K562 (cell line): Measurements from ENCODE around the gene CEP70. TPM values are rescaled to one million over a fixed set of nuclear protein-coding genes. Genes with fewer than 3 reads are reported as not detected.
"Not testable (repeated sequence)": the region's sequence is repeated elsewhere in the genome, so short reads cannot be mapped to it uniquely, and the experiment has no call there.

Source experiments
- ATAC-seq: fragments of 200-7000 bp; cut with Tn5 transposase; 3 replicates; pipeline ENCODE4 v1.9.1; 2020; ENCODE audit warnings: moderate library complexity
- BruUV-seq: library from RNA; stranded (reverse); fragments of 400-500 nt; replicated peaks from 2 replicates; lab custom pipeline; 2021; lab: Mats Ljungman, UMichigan
- CTCF ChIA-PET: fragments of 300-600 bp; formaldehyde crosslinking; extraction: SDS; loops from one replicate; lab custom pipeline; 2021; ENCODE audit warnings: low intra/inter-chr PET ratio; lab: Yijun Ruan, JAX
- POLR2A ChIA-PET: fragments of 300-600, 350-650 bp; sonication (Branson Sonifier 250); formaldehyde crosslinking; extraction: SDS; loops from one replicate; lab custom pipeline; 2021; ENCODE audit warnings: antibody characterized with exemption, inconsistent platforms; lab: Yijun Ruan, JAX
- DNase-seq, 4 experiments: peaks; one replicate each; pipeline versions ENCODE4 v3.0.0 to v3.0.0-alpha.2; 2011 to 2018; ENCODE audit warnings: low spot score in 3 of 4, mixed read lengths in 3 of 4; ENCODE audit errors: extremely low read depth in 1 of 4
- FAIRE-seq: peaks from 2 replicates; lab custom pipeline; 2011; peaks lifted over from hg19 to GRCh38; lab: Jason Lieb, UNC
- H2AFZ ChIP-seq: 2 replicates; pipeline ENCODE4 v1.6.0; 2011; ENCODE audit warnings: low read depth, low read length, control low read depth, inconsistent platforms
- H3K27ac ChIP-seq: fragments of 200-600 bp; 3 replicates; pipeline ENCODE4 v1.8.0; 2011; ENCODE audit warnings: low read depth, mild to moderate bottlenecking, control low read depth, inconsistent platforms, low read length, moderate library complexity, mixed read lengths; ENCODE audit errors: extremely low read depth
- H3K27me3 ChIP-seq, 2 experiments: fragments of 300-600 bp in 1 of 2; 2 replicates in 1 of 2; 3 replicates in 1 of 2; pipeline versions ENCODE4 v1.6.0 to v1.8.0; 2011; ENCODE audit warnings: inconsistent platforms in 2 of 2, low read length in 2 of 2, mild to moderate bottlenecking in 1 of 2, mixed read lengths in 1 of 2, moderate library complexity in 1 of 2; ENCODE audit not compliant: control insufficient read depth in 2 of 2, insufficient read depth in 2 of 2
- H3K36me3 ChIP-seq: fragments of 300-600 bp; 3 replicates; pipeline ENCODE4 v1.8.0; 2011; ENCODE audit warnings: mild to moderate bottlenecking, low read length, inconsistent platforms; ENCODE audit not compliant: control insufficient read depth, insufficient read depth
- H3K4me1 ChIP-seq, 2 experiments: fragments of 200-600 bp in 1 of 2; replicated peaks in 1 of 2; 2 replicates in 1 of 2; 3 replicates in 1 of 2; pipeline versions ENCODE4 v1.5.1 to v1.8.0; 2011; ENCODE audit warnings: inconsistent platforms in 2 of 2, low read length in 2 of 2, mild to moderate bottlenecking in 1 of 2, mixed read lengths in 1 of 2, moderate library complexity in 1 of 2; ENCODE audit not compliant: control insufficient read depth in 2 of 2, insufficient read depth in 2 of 2
- H3K4me2 ChIP-seq: 2 replicates; pipeline ENCODE4 v1.6.1; 2011; ENCODE audit warnings: low read length, control low read depth, inconsistent platforms, mixed read lengths; ENCODE audit not compliant: insufficient read depth
- H3K4me3 ChIP-seq: fragments of 200-600 bp; sonication (generic), shearing (Covaris generic); 2 replicates; pipeline ENCODE4 v1.5.1; 2016; ENCODE audit warnings: control low read depth, inconsistent platforms
- H3K79me2 ChIP-seq: fragments of 200-600 bp; 3 replicates; pipeline ENCODE4 v1.8.0; 2011; ENCODE audit warnings: low read length, inconsistent platforms; ENCODE audit not compliant: control insufficient read depth, insufficient read depth
- H3K9ac ChIP-seq, 2 experiments: 2 replicates each; pipeline versions ENCODE4 v1.6.0 to v1.6.1; 2011; ENCODE audit warnings: low read depth in 2 of 2, low read length in 2 of 2, control low read depth in 1 of 2, inconsistent platforms in 1 of 2, mild to moderate bottlenecking in 1 of 2, mixed read lengths in 1 of 2; ENCODE audit not compliant: insufficient read depth in 1 of 2
- H3K9me1 ChIP-seq: one replicate; pipeline ENCODE4 v1.6.0; 2011; ENCODE audit warnings: inconsistent platforms, mild to moderate bottlenecking, low read length, moderate library complexity; ENCODE audit not compliant: control insufficient read depth, insufficient read depth
- H3K9me3 ChIP-seq: replicated peaks from 2 replicates; pipeline ENCODE4 v1.5.1; 2011; ENCODE audit warnings: low read depth, low read length, inconsistent platforms; ENCODE audit not compliant: control insufficient read depth, insufficient read depth
- H4K20me1 ChIP-seq: replicated peaks from 2 replicates; pipeline ENCODE4 v1.6.1; 2011; ENCODE audit warnings: low read length, inconsistent platforms, mixed read lengths; ENCODE audit not compliant: control insufficient read depth, insufficient read depth
- CEBPB ChIP-seq: fragments of 450-650 bp; IDR thresholded peaks from 2 replicates; pipeline ENCODE4 v1.6.1; 2016; ENCODE audit warnings: missing genetic modification characterization, missing compliant biosample characterization
- FOXK1 ChIP-seq: sonication (generic); formaldehyde crosslinking; IDR thresholded peaks from 2 replicates; pipeline ENCODE4 v1.8.0; 2022; ENCODE audit warnings: missing genetic modification reagents, mild to moderate bottlenecking, borderline replicate concordance
- FOXM1 ChIP-seq, 2 experiments: fragments of 450-650 bp in 1 of 2; sonication (generic) in 1 of 2; formaldehyde crosslinking in 1 of 2; IDR thresholded peaks; 2 replicates each; pipeline versions ENCODE4 v1.6.1 to v1.9.0; 2017 to 2022; ENCODE audit warnings: low read depth in 2 of 2, mild to moderate bottlenecking in 2 of 2, missing genetic modification reagents in 1 of 2, moderate library complexity in 1 of 2
- GABPA ChIP-seq: fragments of 200-800 bp; sonication (Bioruptor generic); conservative IDR thresholded peaks from 2 replicates; pipeline ENCODE4 v1.6.1; 2016; ENCODE audit warnings: low read depth, missing genetic modification characterization, missing compliant biosample characterization
- WGBS: fragments of 100-300 bp; shearing (Covaris generic); methylation state at CpG from one replicate; pipeline ENCODE4 v1.1.6; 2016; ENCODE audit warnings: low coverage, mixed read lengths; ENCODE audit not compliant: insufficient coverage; ENCODE audit errors: missing lambda C conversion rate; 5-methylcytosine and 5-hydroxymethylcytosine counted together
- in situ Hi-C: fragments of 300-500 bp; cut with MboI; formaldehyde crosslinking; loops from 4 replicates; pipeline ENCODE4 v1.15.0; 2018; ENCODE audit warnings: inconsistent platforms, mixed read lengths
- intact Hi-C: fragments of 100-400 bp; cut with micrococcal nuclease; formaldehyde crosslinking; loops from 2 replicates; pipeline ENCODE4 v1.14.2; 2022
- polyA plus RNA-seq, 8 experiments: library from polyadenylated mRNA; depleted of rRNA in 4 of 8; stranded (reverse) in 5 of 8; unstranded in 3 of 8; fragments of >200 nt; fragmentation: Nextera tagmentation in 2 of 8; fragmentation: Illumina TruSeq in 1 of 8; extraction: Ambion mirVana in 2 of 8; extraction: Trizol in 1 of 8; gene quantifications; 2 replicates each; pipeline versions ENCODE4 v1.2.1 to v1.2.3, GENCODE V29; 2011 to 2014; ENCODE audit warnings: inconsistent platforms in 1 of 8, missing spikeins in 1 of 8
- total RNA-seq, 7 experiments: library from RNA; depleted of rRNA in 6 of 7; stranded (reverse); fragments of >200 nt in 6 of 7; fragmentation: Illumina TruSeq in 2 of 7; extraction: Trizol in 2 of 7; gene quantifications; 2 replicates each; pipeline versions ENCODE4 v1.2.1 to v1.2.3, GENCODE V29; 2011 to 2021; ENCODE audit warnings: low replicate concordance in 1 of 7
- TF ChIP-seq, protein P1 (sequence below): fragments of 250-450 bp; sonication (Bioruptor Pico); IDR thresholded peaks from 2 replicates; pipeline ENCODE4 v1.4.0; 2020

Gene CEP70
- total and polyA plus RNA-seq, 9 of the 15 experiments (the other 6 are each of a cell fraction or from before 2014, with no cell fraction given), result 16.1 to 31.5 (median 23.4) TPM

DNA sequence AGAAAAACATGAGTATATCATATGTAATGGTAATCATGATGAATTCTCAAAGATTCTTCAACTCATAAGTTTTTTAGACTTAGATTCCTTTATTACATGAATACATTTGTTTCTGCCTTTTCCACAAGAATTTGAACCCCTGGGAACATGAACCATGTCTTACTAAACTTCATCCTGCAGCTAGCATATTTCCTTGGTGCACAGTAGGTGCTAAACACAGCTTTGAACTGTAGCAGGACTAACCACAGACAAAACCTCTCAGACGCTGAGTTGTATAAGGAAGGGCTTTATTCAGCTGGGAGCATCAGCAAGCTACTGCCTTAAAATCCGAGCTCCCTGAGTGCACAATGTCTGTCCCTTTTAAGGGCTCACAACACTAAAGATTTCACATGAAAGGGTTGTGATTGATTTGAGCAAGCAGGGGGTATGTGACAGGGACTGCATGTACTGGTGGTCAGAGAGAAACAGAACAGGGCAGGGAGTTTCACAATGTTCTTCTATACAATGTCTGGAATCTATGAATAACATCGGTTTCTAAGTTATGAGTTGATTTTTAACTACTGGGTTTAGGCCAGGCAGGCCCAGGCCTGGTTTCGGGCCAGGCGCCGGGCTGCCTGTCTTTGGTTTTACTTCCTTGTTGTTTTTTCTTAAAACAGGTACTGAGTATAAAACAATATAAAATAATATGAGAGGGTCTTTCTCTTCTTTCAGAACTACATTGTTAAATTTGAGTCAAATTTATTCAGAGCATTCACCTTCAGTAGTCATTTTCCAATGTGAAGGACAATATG is 3.3 kb upstream of the CEP70 start:
- in situ Hi-C loops, result loop anchor here (5.0 kb wide), 1 partner anchor 335 kb away; no protein-coding TSS in a partner anchor
- H3K27ac ChIP-seq, FAIRE-seq, H3K9ac ChIP-seq, H3K27me3 ChIP-seq, H3K36me3 ChIP-seq, H3K4me2 ChIP-seq, H4K20me1 ChIP-seq, H2AFZ ChIP-seq, H3K9me3 ChIP-seq, H3K4me1 ChIP-seq, DNase-seq, intact Hi-C loops, H3K9me1 ChIP-seq, ATAC-seq, BruUV-seq, CTCF ChIA-PET, H3K4me3 ChIP-seq: not testable (repeated sequence)
- POLR2A ChIA-PET, result interaction anchor here (1.4 kb wide), 1 partner anchor 12 kb away, joined by 7 read pairs; the partner anchor contains the start of gene FAIM
- WGBS, result 47% methylated on average over 5 of the region's 6 CpGs
- peaks cover 13% of the 10 kb centered on the region for H3K79me2 ChIP-seq

DNA sequence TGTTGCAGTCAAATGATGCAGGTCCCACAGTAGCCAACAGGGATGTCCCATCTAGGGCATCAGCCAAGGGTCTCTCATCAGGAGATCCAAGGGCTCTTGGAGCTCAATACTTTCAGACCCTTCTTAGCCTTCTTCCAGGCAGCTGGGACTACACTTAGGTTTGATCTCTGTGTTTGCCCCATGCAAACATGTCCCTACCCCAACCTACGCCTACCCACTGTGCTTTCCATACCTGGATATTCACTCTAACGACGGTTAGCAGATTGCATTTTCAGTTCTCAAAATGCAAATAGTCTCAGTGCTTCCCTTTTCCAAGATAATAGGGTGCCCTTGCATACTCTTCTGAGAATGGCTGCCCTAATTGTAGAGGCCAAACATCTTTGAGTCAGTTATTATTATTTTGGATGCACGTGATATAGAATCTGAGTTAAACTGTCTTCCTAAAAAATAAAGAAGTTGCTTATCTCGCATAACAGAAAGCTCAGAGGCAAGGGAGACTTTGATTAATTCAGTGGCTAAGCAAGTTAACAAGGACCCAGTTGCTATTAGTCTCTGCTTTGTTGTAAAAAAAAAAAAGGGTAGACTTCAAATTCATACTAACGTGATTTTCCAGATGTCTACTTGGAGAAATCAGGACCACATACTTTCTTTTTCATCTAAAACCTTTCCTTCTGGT is 1.0 kb upstream of the CEP70 start:
- ATAC-seq, result no peak
- no peak for DNase-seq
- Histone ChIP-seq H3K4me2 (peak overlapping the region; percentile 91), H3K27me3 (no peaks in the 10 kb centered on the region), H3K36me3 (peaks cover 3% of the 10 kb centered on the region; the same call in 2 of the 3 replicates), H3K4me1 (peaks cover 0 to 7% of the 10 kb centered on the region in 2 experiments; a peak in 3 of 5 replicates), H4K20me1 (no peaks in the 10 kb centered on the region), H3K4me3 (no peak overlapping the region), H2AFZ (no peak overlapping the region), H3K9me3 (no peaks in the 10 kb centered on the region), H3K27ac (no peak overlapping the region; the same call in 2 of the 3 replicates), H3K79me2 (peaks cover 19% of the 10 kb centered on the region), H3K9me1 (no peaks in the 10 kb centered on the region), H3K9ac (no peak overlapping the region)
- ChIA-PET CTCF (interaction anchor here (0.6 to 2.0 kb wide), 3 partner anchors 13 to 328 kb away, joined by 3 to 14 read pairs (median 7); no protein-coding TSS in a partner anchor), POLR2A (interaction anchor here (0.6 to 2.0 kb wide), 6 partner anchors 9 to 336 kb away, joined by 3 to 11 read pairs (median 3); no protein-coding TSS in a partner anchor)
- in situ Hi-C loops (loop anchor here (5.0 kb wide), 1 partner anchor 337 kb away; no protein-coding TSS in a partner anchor), intact Hi-C loops (loop anchor here (1.0 to 5.0 kb wide), 5 partner anchors 118 to 328 kb away; partner anchors contain the start of gene PIK3CB)
- no TSS peak for BruUV-seq
- WGBS, result 17% methylated on average over 6 of the region's 6 CpGs
- FAIRE-seq, result no peak
- no peak for TF ChIP-seq GABPA (tag)
- peak; percentile 77; the same call in 1 of the 2 replicates for TF ChIP-seq FOXM1 (IDR thresholded peaks at IDR 0.05; ENCODE audit: low read depth)
- no peak for TF ChIP-seq FOXM1 (CRISPR knock-in tag; IDR thresholded peaks at IDR 0.05; ENCODE audit: low read depth)
- TF ChIP-seq, protein P1, sequence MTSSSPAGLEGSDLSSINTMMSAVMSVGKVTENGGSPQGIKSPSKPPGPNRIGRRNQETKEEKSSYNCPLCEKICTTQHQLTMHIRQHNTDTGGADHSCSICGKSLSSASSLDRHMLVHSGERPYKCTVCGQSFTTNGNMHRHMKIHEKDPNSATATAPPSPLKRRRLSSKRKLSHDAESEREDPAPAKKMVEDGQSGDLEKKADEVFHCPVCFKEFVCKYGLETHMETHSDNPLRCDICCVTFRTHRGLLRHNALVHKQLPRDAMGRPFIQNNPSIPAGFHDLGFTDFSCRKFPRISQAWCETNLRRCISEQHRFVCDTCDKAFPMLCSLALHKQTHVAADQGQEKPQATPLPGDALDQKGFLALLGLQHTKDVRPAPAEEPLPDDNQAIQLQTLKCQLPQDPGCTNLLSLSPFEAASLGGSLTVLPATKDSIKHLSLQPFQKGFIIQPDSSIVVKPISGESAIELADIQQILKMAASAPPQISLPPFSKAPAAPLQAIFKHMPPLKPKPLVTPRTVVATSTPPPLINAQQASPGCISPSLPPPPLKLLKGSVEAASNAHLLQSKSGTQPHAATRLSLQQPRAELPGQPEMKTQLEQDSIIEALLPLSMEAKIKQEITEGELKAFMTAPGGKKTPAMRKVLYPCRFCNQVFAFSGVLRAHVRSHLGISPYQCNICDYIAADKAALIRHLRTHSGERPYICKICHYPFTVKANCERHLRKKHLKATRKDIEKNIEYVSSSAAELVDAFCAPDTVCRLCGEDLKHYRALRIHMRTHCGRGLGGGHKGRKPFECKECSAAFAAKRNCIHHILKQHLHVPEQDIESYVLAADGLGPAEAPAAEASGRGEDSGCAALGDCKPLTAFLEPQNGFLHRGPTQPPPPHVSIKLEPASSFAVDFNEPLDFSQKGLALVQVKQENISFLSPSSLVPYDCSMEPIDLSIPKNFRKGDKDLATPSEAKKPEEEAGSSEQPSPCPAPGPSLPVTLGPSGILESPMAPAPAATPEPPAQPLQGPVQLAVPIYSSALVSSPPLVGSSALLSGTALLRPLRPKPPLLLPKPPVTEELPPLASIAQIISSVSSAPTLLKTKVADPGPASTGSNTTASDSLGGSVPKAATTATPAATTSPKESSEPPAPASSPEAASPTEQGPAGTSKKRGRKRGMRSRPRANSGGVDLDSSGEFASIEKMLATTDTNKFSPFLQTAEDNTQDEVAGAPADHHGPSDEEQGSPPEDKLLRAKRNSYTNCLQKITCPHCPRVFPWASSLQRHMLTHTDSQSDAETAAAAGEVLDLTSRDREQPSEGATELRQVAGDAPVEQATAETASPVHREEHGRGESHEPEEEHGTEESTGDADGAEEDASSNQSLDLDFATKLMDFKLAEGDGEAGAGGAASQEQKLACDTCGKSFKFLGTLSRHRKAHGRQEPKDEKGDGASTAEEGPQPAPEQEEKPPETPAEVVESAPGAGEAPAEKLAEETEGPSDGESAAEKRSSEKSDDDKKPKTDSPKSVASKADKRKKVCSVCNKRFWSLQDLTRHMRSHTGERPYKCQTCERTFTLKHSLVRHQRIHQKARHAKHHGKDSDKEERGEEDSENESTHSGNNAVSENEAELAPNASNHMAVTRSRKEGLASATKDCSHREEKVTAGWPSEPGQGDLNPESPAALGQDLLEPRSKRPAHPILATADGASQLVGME, result 0 out of 2 replicates have a peak, but pooled peaks have one; percentile 33
- TF ChIP-seq FOXK1, result peak; percentile 29; the same call in 1 of the 2 replicates
- peak; percentile 75 for TF ChIP-seq CEBPB (tag)
